Measurements from ENCODE around the gene MTFP1. TPM values are rescaled to one million over a fixed set of nuclear protein-coding genes. Genes with fewer than 3 reads are reported as not detected.
"Not testable (repeated sequence)": the region's sequence is repeated elsewhere in the genome, so short reads cannot be mapped to it uniquely, and the experiment has no call there.

Gene MTFP1
- total RNA-seq, 2 experiments from 2014 or later = 59.1 to 73.4 TPM

DNA sequence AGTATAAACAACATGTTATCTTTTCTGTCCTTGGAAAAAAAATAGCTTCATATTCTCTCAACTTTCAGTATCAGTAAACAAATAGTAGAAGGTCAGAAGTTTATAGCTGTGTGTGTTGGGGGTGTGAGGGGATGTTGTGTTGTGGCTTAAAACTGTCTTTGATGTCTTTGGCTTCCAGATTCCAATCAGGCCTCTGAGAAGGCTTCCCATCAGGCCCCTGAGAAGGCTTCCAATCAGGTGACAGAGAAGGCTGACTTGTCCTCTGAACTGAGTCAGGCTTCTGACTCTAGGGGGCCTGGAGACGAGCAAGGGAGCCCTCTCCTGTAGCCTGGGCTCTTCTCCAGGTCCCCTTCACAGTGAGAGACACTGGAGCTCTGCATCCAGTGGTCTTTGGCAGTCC is 9.3 kb downstream of the MTFP1 start:
- Mint-ChIP-seq H3K27ac (peak overlapping the region; percentile 92), H3K9me3 (ENCODE audit: low read depth) (peaks cover 6% of the 10 kb centered on the region), H3K36me3 (peaks cover 20% of the 10 kb centered on the region), H3K4me3 (peak overlapping the region; percentile 79), H3K4me1 (peaks cover 24% of the 10 kb centered on the region), H3K27me3 (peaks cover 6% of the 10 kb centered on the region)
- no peak for DNase-seq
- CTCF ChIA-PET = interaction anchor here (0.9 to 8.5 kb wide), 5 partner anchors 10 to 146 kb away, joined by 3 to 71 read pairs (median 3); partner anchors contain the start of genes CASTOR1 and MTFP1
- no peak for ATAC-seq

GRCh38 chr22:30435674-30436126 is 10.1 kb downstream of the MTFP1 start:
- H3K4me3 Mint-ChIP-seq = peak overlapping the region; percentile 79
- peak; percentile 93 for ATAC-seq
- peaks cover 6% of the 10 kb centered on the region for H3K9me3 Mint-ChIP-seq (ENCODE audit: low read depth)
- H3K36me3 Mint-ChIP-seq = peaks cover 17% of the 10 kb centered on the region
- CTCF ChIA-PET = interaction anchor here (0.9 to 8.5 kb wide), 6 partner anchors 10 to 49 kb away, joined by 3 to 71 read pairs (median 5); partner anchors contain the start of gene MTFP1
- peaks cover 14% of the 10 kb centered on the region for H3K27me3 Mint-ChIP-seq
- DNase-seq = peak; percentile 93
- peak overlapping the region; percentile 92 for H3K27ac Mint-ChIP-seq
- H3K4me1 Mint-ChIP-seq = peaks cover 24% of the 10 kb centered on the region

DNA sequence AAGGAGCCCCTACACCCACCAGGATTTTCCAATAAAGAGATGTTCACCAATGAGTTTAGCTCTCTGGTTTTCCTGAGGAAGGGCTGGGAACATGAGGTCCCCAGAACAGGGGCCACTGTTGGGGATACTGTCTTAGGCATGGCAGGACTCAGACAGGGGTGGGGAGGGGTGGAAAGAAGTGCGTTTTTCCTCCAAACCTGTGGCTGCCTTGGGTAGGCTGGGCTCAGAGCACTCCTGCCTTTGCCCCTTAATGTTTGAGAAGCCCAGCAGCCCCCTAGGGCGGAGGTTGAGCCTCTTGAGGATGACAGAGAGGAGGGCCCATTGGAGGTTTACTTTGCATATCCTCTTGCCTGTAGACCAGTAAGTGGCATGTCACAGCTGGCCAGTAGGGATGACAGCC is 10.6 kb downstream of the MTFP1 start:
- ATAC-seq (no peak), DNase-seq (no peak)
- H3K27me3 Mint-ChIP-seq = peaks cover 18% of the 10 kb centered on the region
- peaks cover 27% of the 10 kb centered on the region for H3K4me1 Mint-ChIP-seq
- CTCF ChIA-PET = interaction anchor here (1.0 to 8.5 kb wide), 4 partner anchors 11 to 48 kb away, joined by 3 to 71 read pairs (median 6); partner anchors contain the start of gene MTFP1
- H3K27ac Mint-ChIP-seq = peak overlapping the region; percentile 92
- peaks cover 17% of the 10 kb centered on the region for H3K36me3 Mint-ChIP-seq
- H3K9me3 Mint-ChIP-seq (ENCODE audit: low read depth) = peaks cover 6% of the 10 kb centered on the region
- H3K4me3 Mint-ChIP-seq = peak overlapping the region; percentile 79

DNA sequence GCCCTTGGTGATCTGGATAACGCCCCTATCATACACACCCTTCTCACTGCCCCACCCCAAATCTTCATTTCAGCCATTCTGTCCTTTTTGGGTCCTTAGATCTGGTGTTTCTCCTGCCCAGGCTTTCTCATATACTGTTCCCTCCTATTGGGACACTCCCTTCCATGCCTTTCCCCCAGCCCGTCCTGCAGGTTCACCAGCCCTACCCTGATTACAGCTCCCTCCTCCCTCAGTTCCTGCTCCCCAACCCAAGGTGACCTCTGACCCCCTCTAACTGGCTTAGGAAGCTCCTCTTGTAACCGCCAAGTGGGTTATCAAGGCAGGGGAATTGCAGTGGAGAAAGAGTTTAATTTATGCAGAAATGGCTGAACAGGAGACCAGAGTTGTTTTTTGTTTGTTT is 13.0 kb downstream of the MTFP1 start:
- no peak overlapping the region for H3K4me3 Mint-ChIP-seq
- H3K27me3 Mint-ChIP-seq = peaks cover 36% of the 10 kb centered on the region
- peaks cover 44% of the 10 kb centered on the region for H3K4me1 Mint-ChIP-seq
- ATAC-seq (no peak), DNase-seq (no peak)
- no peak overlapping the region for H3K27ac Mint-ChIP-seq
- CTCF ChIA-PET = interaction anchor here (8.5 kb wide), 1 partner anchor 13 kb away, joined by 71 read pairs; the partner anchor contains the start of gene MTFP1
- H3K36me3 Mint-ChIP-seq = peaks cover 23% of the 10 kb centered on the region
- H3K9me3 Mint-ChIP-seq (ENCODE audit: low read depth) = peaks cover 9% of the 10 kb centered on the region

DNA sequence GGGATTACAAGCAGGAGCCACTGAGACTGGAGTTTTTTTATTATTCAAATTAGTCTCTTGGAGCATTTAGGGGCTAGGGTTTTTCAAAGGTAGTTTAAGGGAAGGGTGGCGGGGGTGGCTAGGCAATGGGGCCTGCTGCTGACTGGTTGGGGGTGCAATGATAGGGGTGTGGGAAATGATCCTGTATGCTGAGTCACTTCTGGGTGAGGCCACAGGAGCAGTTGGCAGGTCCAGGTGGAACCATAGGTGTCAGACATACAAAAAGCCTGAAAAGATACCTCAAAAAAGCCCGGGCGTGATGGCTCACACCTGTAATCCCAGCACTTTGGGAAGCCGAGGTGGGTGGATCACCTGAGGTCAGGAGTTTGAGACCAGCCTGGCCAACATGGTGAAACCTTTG is 13.7 kb downstream of the MTFP1 start:
- ATAC-seq = no peak
- no peak for DNase-seq
- Mint-ChIP-seq H3K9me3 (ENCODE audit: low read depth) (peaks cover 9% of the 10 kb centered on the region), H3K36me3 (peaks cover 20% of the 10 kb centered on the region), H3K4me1 (peaks cover 42% of the 10 kb centered on the region), H3K27me3 (peaks cover 36% of the 10 kb centered on the region), H3K4me3 (no peak overlapping the region), H3K27ac (no peak overlapping the region)
- CTCF ChIA-PET = interaction anchor here (8.5 kb wide), 1 partner anchor 14 kb away, joined by 71 read pairs; the partner anchor contains the start of gene MTFP1

DNA sequence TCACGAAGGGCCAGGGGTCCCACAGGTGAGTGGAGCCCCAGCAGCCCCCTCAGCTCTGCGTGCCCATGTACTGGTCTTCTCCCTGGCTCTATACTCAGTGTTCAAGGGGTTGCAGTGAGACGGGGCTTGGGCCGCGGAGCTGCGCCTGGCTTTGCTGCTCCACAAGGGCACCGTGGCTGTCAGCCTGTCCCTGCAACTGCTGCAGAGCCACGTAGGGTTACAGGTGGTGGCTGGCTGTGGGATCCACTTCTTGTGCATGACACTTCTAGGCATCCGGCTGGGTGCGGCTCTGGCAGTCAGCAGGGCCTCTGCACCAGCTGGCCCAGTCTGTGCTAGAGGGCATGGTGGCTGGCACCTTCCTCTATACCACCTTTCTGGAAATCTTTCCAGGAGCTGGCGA is 14.3 kb downstream of the MTFP1 start:
- ATAC-seq (no peak), DNase-seq (no peak)
- Mint-ChIP-seq H3K27ac (no peak overlapping the region), H3K9me3 (ENCODE audit: low read depth) (peaks cover 9% of the 10 kb centered on the region), H3K4me3 (no peak overlapping the region), H3K36me3 (peaks cover 17% of the 10 kb centered on the region), H3K4me1 (peaks cover 40% of the 10 kb centered on the region), H3K27me3 (peaks cover 36% of the 10 kb centered on the region)
- CTCF ChIA-PET = interaction anchor here (8.5 kb wide), 1 partner anchor 15 kb away, joined by 71 read pairs; the partner anchor contains the start of gene MTFP1

- peaks cover 42% of the 10 kb centered on the region for H3K27me3 Mint-ChIP-seq
- no peak for ATAC-seq
- peaks cover 33% of the 10 kb centered on the region for H3K4me1 Mint-ChIP-seq
- H3K9me3 Mint-ChIP-seq (ENCODE audit: low read depth) = peaks cover 5% of the 10 kb centered on the region
- peaks cover 8% of the 10 kb centered on the region for H3K36me3 Mint-ChIP-seq
- H3K27ac Mint-ChIP-seq = no peak overlapping the region
- no peak overlapping the region for H3K4me3 Mint-ChIP-seq
- CTCF ChIA-PET = interaction anchor here (0.8 to 1.6 kb wide), 4 partner anchors 9 to 152 kb away, joined by 3 to 4 read pairs (median 3); partner anchors contain the start of gene CASTOR1
- no peak for DNase-seq
Measured at GRCh38 chr22:30441088-30441487, 15.5 kb downstream of the MTFP1 start.

DNA sequence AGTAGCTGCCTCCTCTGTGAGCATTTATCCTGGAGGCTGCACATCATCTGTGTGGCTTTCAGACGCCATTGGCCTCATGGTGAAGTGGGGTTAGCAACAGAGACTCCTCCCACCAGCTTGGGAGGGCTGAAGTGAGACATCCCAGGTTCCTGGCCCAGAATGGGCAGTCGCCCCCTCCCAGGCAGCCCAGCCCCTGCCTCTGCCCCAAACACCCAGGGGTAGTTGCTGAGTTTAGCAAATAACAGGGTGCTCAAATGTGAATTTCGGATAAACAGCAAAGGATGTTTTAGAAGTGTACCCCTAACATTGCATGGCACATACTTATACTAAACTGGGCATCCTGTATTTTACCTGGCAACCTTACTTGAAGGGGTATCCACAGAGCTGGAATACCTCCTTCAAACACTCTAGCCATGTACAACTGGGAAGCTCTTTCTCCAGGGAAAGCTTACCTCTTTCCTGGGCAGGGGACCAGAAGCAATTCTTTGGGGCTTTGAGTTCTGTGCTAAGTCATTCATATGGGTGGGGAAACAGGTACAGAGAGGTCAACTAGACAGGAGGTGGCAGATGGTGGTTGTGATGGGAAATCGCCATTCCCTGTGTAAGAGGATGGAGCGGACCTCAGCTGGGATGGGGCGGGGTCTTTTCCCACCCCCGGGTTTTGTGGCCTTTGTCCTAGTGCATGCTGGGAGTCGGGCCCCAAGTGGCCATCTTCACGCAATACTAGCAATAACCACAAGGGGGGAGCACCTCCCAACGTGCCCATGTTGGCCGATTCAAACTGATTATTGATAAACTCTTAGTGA is 19.3 kb downstream of the MTFP1 start:
- H3K36me3 Mint-ChIP-seq = peaks cover 6% of the 10 kb centered on the region
- H3K9me3 Mint-ChIP-seq (ENCODE audit: low read depth) = peaks cover 3% of the 10 kb centered on the region
- ATAC-seq (peak; percentile 54), DNase-seq (peak; percentile 78)
- H3K27me3 Mint-ChIP-seq = peaks cover 43% of the 10 kb centered on the region
- peak overlapping the region; percentile 31 for H3K27ac Mint-ChIP-seq
- CTCF ChIA-PET = interaction anchor here (0.7 to 4.0 kb wide), 12 partner anchors 11 to 190 kb away, joined by 3 to 52 read pairs (median 3); partner anchors contain the start of gene TCN2
- H3K4me1 Mint-ChIP-seq = peaks cover 32% of the 10 kb centered on the region
- H3K4me3 Mint-ChIP-seq = no peak overlapping the region

DNA sequence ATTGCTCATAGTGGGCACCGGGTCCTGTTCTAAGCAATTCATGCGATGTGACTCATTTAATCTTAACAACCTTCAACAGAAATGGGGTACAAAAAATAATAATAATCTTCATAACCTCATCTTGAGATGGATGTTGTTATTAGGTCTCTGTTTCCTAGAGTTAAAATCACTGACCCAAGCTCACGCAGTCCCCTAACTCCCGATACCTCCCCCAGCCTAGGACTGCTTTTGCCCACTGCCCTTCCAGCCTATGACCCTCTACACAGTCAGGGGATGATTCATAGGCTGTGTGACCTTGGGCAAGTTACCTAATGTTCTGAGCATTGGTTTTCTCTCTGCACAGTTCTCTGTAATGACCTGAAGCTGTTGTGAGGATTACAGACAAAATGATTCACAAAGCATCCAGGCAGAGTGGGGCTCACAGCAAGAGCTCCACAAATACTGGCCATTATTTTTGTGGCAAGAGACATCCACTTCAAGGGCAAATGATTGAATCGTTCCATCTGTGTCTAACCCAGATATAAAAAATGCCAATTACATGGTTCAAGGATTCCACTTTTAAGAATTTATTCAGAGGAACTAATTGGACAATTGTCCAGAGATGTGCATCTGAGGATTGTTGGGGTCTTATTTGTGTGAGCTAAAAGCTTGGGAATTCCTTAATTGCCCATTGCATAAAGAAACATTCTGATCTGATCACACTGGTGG is 20.0 kb downstream of the MTFP1 start:
- DNase-seq (no peak), ATAC-seq (no peak)
- Mint-ChIP-seq H3K27me3 (peaks cover 35% of the 10 kb centered on the region), H3K27ac (no peak overlapping the region), H3K4me3 (no peak overlapping the region), H3K36me3 (peaks cover 6% of the 10 kb centered on the region), H3K4me1 (peaks cover 32% of the 10 kb centered on the region), H3K9me3 (ENCODE audit: low read depth) (peaks cover 3% of the 10 kb centered on the region)
- CTCF ChIA-PET = interaction anchor here (0.6 to 4.0 kb wide), 11 partner anchors 8 to 847 kb away, joined by 3 to 52 read pairs (median 3); no protein-coding TSS in a partner anchor

DNA sequence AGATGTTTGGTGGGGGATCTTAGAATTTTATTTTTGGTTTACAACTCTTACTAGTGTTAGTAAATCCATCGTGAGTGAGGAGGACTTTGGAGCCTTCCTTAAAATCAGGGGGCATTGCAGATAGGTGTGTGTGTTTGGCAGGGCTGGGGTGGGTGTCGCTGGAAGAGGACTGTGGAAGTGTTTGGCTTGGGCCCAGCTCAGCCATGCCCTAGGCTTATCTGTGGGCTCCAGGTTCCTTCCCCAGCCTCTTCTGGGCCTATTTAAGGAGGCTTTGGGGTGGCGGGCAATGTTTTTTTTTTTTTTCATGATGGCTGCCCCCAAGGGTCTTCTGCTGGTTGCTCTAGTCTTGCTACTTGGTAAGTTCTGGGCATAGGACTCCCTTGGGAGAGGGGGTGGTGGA is 22.1 kb downstream of the MTFP1 start:
- DNase-seq (no peak), ATAC-seq (no peak)
- H3K4me1 Mint-ChIP-seq = peaks cover 19% of the 10 kb centered on the region
- H3K27me3 Mint-ChIP-seq = peaks cover 26% of the 10 kb centered on the region
- CTCF ChIA-PET = no interaction called here
- no peaks in the 10 kb centered on the region for H3K9me3 Mint-ChIP-seq (ENCODE audit: low read depth)
- H3K36me3 Mint-ChIP-seq = peaks cover 3% of the 10 kb centered on the region
- no peak overlapping the region for H3K4me3 Mint-ChIP-seq
- no peak overlapping the region for H3K27ac Mint-ChIP-seq

- ATAC-seq; H3K4me1 Mint-ChIP-seq; H3K36me3 Mint-ChIP-seq; H3K27me3 Mint-ChIP-seq; DNase-seq; H3K27ac Mint-ChIP-seq; H3K4me3 Mint-ChIP-seq; H3K9me3 Mint-ChIP-seq (ENCODE audit: low read depth): not testable (repeated sequence)
- CTCF ChIA-PET = interaction anchor here (0.6 kb wide), 1 partner anchor 97 kb away, joined by 3 read pairs; no protein-coding TSS in a partner anchor
Measured at GRCh38 chr22:30451488-30451887, 25.9 kb downstream of the MTFP1 start.

DNA sequence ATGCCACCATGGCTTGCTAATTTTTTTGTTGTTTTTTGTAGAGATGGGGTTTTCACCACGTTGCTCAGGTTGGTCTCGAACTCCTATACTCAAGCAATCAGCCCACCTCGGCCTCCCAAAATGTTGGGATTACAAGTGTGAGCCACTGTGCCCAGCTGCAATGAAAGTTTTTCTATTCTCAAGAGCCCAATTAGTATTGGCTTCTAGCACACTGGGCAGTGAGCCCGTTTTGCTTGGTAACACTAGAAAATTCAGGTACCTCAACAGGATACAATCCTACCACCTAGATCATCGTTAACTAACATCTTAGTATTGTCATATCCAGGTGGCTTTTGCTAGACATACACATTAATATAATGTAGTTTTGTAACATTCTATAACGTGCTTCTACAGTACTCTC is 27.3 kb downstream of the MTFP1 start:
- Mint-ChIP-seq H3K27ac (no peak overlapping the region), H3K9me3 (ENCODE audit: low read depth) (no peaks in the 10 kb centered on the region), H3K4me1 (no peaks in the 10 kb centered on the region), H3K27me3 (peaks cover 10% of the 10 kb centered on the region), H3K36me3 (no peaks in the 10 kb centered on the region), H3K4me3 (no peak overlapping the region)
- ATAC-seq (no peak), DNase-seq (no peak)
- CTCF ChIA-PET = interaction anchor here (0.9 to 1.1 kb wide), 2 partner anchors 11 to 152 kb away, joined by 3 read pairs; no protein-coding TSS in a partner anchor

Data from activated CD8-positive, alpha-beta memory T cell treated with anti-CD3 and anti-CD28 coated beads, Interleukin-2, amount 10 ng/mL, durations not matched to agents 7 days and 5 days (primary cell).